ENCODE results near the gene PNMA6F.

- no peak for TF ChIP-seq CTCF (IDR thresholded peaks at IDR 0.05; ENCODE audit: control extremely low read depth in 1 of 3, insufficient read depth in 1 of 3, low read depth in 1 of 3, low read length in 3 of 3)
- TF ChIP-seq RAD21 (IDR thresholded peaks at IDR 0.05 in 1 of 2, conservative IDR thresholded peaks at IDR 0.05 in 1 of 2; ENCODE audit: low read depth in 2 of 2, low read length in 2 of 2), result no peak
- TF ChIP-seq GTF2F1 (IDR thresholded peaks at IDR 0.05; ENCODE audit: borderline replicate concordance, low read depth, low read length), result no peak
- TF ChIP-seq POLR2AphosphoS5 (IDR thresholded peaks at IDR 0.05; ENCODE audit: low read depth, low read length), result no peak
- TF ChIP-seq GABPA (IDR thresholded peaks at IDR 0.05; ENCODE audit: borderline replicate concordance, insufficient read depth, low read length), result no peak
- no peak for TF ChIP-seq TAF1 (IDR thresholded peaks at IDR 0.05; ENCODE audit: low read depth, low read length)
- TF ChIP-seq EZH2 (IDR thresholded peaks at IDR 0.05; ENCODE audit: low read depth, low read length, severe bottlenecking), result no peak
- TF ChIP-seq TBP (IDR thresholded peaks at IDR 0.05; ENCODE audit: low read depth, low read length), result no peak
- no peak for TF ChIP-seq USF2 (IDR thresholded peaks at IDR 0.05; ENCODE audit: low read length)
Observed at GRCh38 chrX:153336121-153336894, 14.7 kb upstream of the PNMA6F start.

Measured in H1 (cell line).